Measurements from ENCODE around the gene FBXL7.

FBXL7 gene

DNA sequence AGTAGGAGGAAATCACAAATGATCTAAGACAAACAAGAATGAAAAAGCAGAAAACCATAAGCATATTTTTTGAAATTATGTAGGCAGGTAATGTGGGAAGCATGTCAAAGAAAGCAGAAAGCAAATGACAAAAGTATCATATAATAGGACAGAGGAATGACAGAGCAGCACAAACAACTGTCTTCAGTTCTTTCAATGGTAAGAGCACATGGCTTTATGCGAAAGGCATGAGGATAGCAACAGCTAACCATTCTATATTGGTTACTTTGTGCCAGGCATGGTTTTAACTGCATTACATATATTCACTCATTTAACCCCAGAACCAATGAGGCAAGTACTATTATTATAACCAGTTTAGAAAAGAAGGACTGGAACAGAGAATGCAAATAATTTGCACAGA lies 137.4 kb downstream of the FBXL7 start:
- no peak for TF ChIP-seq CTCF (IDR thresholded peaks at IDR 0.05; ENCODE audit: low read length, missing control alignments)
- DNase-seq (ENCODE audit: low read depth), result no peak

DNA sequence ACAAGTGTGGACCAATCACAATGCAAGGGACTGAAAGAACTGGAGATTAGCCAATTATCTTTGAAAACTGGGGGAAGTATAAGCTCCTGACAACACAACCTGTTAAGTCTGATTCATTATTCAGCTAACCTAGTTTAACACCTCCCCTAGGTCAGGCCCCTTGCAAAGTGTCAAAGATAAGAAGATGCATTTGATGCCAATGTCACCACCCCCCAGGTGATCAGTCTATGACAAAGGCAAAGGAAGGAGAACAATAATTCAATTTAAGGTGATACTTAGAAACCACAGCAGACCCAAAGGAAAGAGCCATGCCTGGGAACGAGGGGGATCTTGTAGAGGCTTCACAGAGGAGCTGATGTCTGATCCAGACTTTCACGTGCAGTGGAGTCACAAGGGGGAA lies 137.9 kb downstream of the FBXL7 start:
- no peak overlapping the region for H3K4me3 ChIP-seq (replicated peaks; ENCODE audit: low read depth, low read length)
- TF ChIP-seq CTCF (IDR thresholded peaks at IDR 0.05; ENCODE audit: low read length, missing control alignments), result no peak
- DNase-seq (ENCODE audit: low read depth), result no peak

More for the DNA sequence above, 137.4 kb downstream of the FBXL7 start:
- no peak overlapping the region for H3K4me3 ChIP-seq (replicated peaks; ENCODE audit: low read depth, low read length)

- no peak overlapping the region for H3K4me3 ChIP-seq (replicated peaks; ENCODE audit: low read depth, low read length)
- DNase-seq (ENCODE audit: low read depth), result no peak
- TF ChIP-seq CTCF (IDR thresholded peaks at IDR 0.05; ENCODE audit: low read length, missing control alignments), result no peak
Observed at GRCh38 chr5:15638296-15638695, 138.3 kb downstream of the FBXL7 start.

GRCh38 chr5:15639288-15639687 lies 139.3 kb downstream of the FBXL7 start:
- TF ChIP-seq CTCF (IDR thresholded peaks at IDR 0.05; ENCODE audit: low read length, missing control alignments), result no peak
- H3K4me3 ChIP-seq (replicated peaks; ENCODE audit: low read depth, low read length), result no peak overlapping the region
- no peak for DNase-seq (ENCODE audit: low read depth)

- no peak for TF ChIP-seq CTCF (IDR thresholded peaks at IDR 0.05; ENCODE audit: low read length, missing control alignments)
- no peak overlapping the region for H3K4me3 ChIP-seq (replicated peaks; ENCODE audit: low read depth, low read length)
- DNase-seq (ENCODE audit: low read depth), result no peak
Observed at GRCh38 chr5:15640116-15640515, 140.1 kb downstream of the FBXL7 start.

- H3K4me3 ChIP-seq (replicated peaks; ENCODE audit: low read depth, low read length), result no peak overlapping the region
- no peak for TF ChIP-seq CTCF (IDR thresholded peaks at IDR 0.05; ENCODE audit: low read length, missing control alignments)
- DNase-seq (ENCODE audit: low read depth), result no peak
Observed at GRCh38 chr5:15643731-15644130, 143.8 kb downstream of the FBXL7 start.

DNA sequence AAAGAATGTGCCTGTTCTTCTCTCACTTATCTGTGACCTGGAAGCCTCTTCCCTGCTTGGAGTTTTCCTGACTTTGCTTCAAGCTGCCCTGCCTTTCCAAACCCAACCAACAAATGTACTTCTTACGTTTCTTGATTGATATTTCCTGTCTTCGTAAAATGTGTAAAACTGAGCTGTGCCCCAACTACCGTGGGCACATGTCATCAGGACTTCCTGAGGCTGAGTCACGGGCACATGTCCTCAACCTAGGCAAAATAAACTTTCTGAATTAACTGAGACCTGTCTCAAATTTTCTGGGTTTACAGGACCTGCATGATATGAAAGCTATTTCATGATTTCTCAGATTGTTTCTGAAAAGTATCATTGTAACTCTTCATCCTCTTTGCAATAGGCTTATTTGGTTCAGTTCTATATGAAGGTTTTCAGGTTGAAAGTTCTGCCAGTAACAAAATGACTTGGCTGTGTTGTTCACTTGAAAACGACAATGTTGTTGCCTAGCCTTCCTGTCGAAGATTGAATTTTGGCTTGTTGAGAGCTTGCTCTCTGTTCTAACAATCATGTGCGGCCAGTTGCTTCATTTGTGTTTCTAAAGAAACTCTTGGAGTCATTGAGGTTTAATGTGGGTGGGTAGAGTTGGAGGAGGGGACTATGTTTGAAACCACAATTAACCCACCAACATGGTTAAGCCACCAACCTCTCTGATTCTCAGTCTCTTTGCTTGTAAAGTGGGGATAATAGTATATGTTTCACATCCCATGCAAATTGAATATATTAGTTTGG lies 145.6 kb downstream of the FBXL7 start:
- DNase-seq (ENCODE audit: low read depth), result peak; percentile 38
- no peak overlapping the region for H3K4me3 ChIP-seq (replicated peaks; ENCODE audit: low read depth, low read length)
- TF ChIP-seq CTCF (IDR thresholded peaks at IDR 0.05; ENCODE audit: low read length, missing control alignments), result no peak

Data from fibroblast of pulmonary artery (primary cell).